Peyer's patch (tissue), 4 donors: ENCODE data around the gene ELP2.

ENCODE experiments used
- POLR2A ChIP-seq, 2 donors: fragments of 450-650 bp; IDR thresholded peaks; one replicate each; pipeline ENCODE4 v1.5.1; 2017; ENCODE audit warnings: antibody characterized with exemption in 2 of 2, mild to moderate bottlenecking in 2 of 2, moderate library complexity in 2 of 2
- TF ChIP-seq, protein P1 (sequence below), 6 experiments: fragments of 450-650 bp in 4 of 6; fragments of 200-600 bp in 2 of 6; sonication (generic) in 1 of 6; IDR thresholded peaks; one replicate each; pipeline ENCODE4 v1.5.1; 2017 to 2019; ENCODE audit warnings: antibody characterized with exemption in 6 of 6, mild to moderate bottlenecking in 3 of 6, moderate library complexity in 1 of 6

DNA sequence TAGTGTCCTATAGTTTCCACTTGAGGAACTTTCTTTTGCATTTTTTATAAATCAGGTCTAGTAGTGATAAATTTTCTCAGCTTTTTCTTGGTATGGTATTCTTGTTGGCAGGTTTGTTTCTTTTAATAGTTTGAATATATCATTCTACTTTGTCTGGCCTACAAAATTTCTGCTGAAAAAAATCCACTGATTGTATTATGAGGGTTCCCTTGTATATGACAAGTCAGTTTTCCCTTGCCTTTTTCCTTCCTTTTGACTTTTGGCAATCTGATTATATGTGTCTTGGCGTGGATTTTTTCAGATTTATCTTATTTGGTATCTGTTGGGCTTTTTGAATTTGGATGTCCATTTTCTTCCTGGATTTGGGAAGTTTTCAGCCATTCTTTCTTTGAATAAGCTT lies 99.5 kb downstream of the ELP2 start:
- TF ChIP-seq, protein P1, sequence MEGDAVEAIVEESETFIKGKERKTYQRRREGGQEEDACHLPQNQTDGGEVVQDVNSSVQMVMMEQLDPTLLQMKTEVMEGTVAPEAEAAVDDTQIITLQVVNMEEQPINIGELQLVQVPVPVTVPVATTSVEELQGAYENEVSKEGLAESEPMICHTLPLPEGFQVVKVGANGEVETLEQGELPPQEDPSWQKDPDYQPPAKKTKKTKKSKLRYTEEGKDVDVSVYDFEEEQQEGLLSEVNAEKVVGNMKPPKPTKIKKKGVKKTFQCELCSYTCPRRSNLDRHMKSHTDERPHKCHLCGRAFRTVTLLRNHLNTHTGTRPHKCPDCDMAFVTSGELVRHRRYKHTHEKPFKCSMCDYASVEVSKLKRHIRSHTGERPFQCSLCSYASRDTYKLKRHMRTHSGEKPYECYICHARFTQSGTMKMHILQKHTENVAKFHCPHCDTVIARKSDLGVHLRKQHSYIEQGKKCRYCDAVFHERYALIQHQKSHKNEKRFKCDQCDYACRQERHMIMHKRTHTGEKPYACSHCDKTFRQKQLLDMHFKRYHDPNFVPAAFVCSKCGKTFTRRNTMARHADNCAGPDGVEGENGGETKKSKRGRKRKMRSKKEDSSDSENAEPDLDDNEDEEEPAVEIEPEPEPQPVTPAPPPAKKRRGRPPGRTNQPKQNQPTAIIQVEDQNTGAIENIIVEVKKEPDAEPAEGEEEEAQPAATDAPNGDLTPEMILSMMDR (IDR thresholded peaks at IDR 0.05), result no peak
- TF ChIP-seq POLR2A (IDR thresholded peaks at IDR 0.05), result no peak
